Measurements from ENCODE around the gene GUCD1. TPM values are rescaled to one million over a fixed set of nuclear protein-coding genes. Genes with fewer than 3 reads are reported as not detected.

Gene GUCD1
- total RNA-seq, 1 donor from 2014 or later = 64.9 TPM

DNA sequence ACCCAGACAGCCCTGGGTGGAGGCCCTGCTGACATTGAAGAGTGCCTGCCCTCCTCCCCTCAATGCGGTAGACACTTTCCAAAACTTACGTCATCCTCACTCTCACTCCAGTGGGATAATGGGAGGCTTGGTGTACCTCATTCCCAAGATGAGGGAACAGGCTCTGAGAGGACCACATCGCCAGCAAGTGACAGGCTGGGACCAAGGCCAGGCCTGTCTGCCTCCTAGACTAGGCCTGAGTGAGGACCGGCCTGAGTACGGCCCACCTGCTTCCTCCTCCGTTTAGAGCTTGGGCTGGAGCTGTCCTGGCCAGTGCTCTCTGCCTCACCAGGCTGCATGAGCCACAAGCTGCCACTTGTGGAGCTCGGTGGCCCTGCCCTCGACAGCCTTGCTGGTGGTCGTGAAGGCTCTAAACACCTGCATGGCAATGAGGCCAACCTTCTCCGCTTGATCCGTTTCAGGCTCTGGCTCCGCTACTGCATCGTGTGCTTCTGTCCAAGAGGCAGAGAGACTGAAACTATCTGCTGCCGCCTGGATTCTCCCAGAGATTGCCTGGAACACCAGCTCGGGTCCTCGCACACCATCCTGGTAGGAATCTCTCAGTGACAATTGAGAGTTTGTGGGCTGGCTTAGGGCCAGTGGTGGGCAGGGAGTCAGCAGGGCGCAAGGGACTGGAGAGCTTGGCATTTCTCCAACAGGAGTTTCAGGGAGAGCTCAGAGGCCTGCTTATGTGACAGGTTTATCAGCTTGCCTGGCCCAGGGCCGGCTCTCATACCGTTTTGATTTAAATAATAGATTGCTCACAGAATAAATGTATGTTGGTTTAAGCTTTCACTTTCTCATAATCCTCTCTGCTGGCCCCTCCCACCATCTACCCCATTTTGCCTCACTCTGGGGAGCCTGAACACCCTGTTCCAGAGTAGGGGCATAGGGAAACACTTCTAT lies 28.6 kb upstream of the GUCD1 start:
- no peaks in the 10 kb centered on the region for H3K4me1 Mint-ChIP-seq (ENCODE audit: low read depth, unreplicated experiment)
- TF ChIP-seq, protein P1, sequence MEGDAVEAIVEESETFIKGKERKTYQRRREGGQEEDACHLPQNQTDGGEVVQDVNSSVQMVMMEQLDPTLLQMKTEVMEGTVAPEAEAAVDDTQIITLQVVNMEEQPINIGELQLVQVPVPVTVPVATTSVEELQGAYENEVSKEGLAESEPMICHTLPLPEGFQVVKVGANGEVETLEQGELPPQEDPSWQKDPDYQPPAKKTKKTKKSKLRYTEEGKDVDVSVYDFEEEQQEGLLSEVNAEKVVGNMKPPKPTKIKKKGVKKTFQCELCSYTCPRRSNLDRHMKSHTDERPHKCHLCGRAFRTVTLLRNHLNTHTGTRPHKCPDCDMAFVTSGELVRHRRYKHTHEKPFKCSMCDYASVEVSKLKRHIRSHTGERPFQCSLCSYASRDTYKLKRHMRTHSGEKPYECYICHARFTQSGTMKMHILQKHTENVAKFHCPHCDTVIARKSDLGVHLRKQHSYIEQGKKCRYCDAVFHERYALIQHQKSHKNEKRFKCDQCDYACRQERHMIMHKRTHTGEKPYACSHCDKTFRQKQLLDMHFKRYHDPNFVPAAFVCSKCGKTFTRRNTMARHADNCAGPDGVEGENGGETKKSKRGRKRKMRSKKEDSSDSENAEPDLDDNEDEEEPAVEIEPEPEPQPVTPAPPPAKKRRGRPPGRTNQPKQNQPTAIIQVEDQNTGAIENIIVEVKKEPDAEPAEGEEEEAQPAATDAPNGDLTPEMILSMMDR (IDR thresholded peaks at IDR 0.05; ENCODE audit: partially characterized antibody, unreplicated experiment) = no peak
- H3K27ac Mint-ChIP-seq (ENCODE audit: unreplicated experiment) = no peak overlapping the region
- H3K36me3 Mint-ChIP-seq (ENCODE audit: unreplicated experiment) = no peaks in the 10 kb centered on the region
- H3K27me3 Mint-ChIP-seq (ENCODE audit: unreplicated experiment) = no peaks in the 10 kb centered on the region
- no peak for DNase-seq
- no peaks in the 10 kb centered on the region for H3K9me3 Mint-ChIP-seq (ENCODE audit: unreplicated experiment)
- H3K4me3 Mint-ChIP-seq (ENCODE audit: unreplicated experiment) = no peak overlapping the region

DNA sequence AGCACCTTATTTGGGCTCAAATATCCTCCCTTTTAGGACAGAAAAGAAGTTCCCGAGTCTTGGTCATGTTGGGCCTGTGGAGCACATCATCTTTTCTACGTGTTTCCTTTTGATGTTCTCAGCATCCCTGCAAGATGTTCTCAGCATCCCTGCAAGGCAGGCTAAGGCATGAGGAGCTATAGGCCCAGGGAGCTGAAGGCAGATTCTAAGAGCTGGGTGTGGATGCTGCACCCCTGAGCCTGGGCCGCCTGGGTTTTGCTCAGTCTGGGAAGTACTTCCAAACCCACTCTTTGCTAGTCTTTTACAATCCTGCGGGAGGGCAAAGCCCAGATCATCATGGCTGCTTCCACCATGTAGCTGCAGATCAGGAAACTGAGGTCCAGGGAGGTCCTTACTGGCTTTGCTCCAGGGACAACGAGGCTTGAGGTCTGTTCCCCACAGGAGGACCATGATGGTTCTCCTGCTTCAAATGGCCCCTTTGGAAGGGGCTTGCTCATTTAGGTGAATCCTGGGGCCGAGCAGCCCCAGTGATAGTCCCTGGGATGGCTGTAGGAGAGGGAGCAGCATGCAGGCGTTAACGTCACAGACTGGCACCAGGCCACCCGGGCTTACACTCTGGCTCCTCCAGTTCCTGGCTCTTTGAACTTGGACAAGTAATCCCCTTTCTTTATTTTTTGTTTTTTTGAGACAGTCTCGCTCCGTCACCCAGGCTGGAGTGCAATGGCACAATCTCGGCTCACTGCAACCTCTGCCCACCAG lies 27.3 kb upstream of the GUCD1 start:
- Mint-ChIP-seq H3K36me3 (ENCODE audit: unreplicated experiment) (no peaks in the 10 kb centered on the region), H3K4me1 (ENCODE audit: low read depth, unreplicated experiment) (no peaks in the 10 kb centered on the region), H3K27me3 (ENCODE audit: unreplicated experiment) (peaks cover 2% of the 10 kb centered on the region), H3K27ac (ENCODE audit: unreplicated experiment) (no peak overlapping the region), H3K4me3 (ENCODE audit: unreplicated experiment) (no peak overlapping the region), H3K9me3 (ENCODE audit: unreplicated experiment) (no peaks in the 10 kb centered on the region)
- DNase-seq = no peak
- TF ChIP-seq, protein P1 (IDR thresholded peaks at IDR 0.05; ENCODE audit: partially characterized antibody, unreplicated experiment) = no peak

DNA sequence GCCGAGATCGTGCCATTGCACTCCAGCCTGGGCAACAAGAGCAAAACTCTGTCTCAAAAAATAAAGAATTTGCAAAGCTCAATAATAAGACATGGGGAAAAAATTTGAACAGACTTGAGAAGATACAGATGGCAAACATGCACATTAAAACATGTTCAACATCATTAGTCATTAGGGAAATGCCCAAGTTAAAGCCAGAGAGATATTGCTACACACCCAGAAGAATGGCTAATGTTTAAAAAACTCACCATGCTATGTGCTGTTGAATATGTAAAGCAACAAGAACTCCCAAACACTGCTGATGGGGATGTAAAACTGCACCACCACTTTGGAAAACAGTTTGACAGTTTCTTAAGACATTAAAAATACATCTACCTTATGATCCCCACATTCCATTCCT lies 25.3 kb upstream of the GUCD1 start:
- TF ChIP-seq, protein P1 (IDR thresholded peaks at IDR 0.05; ENCODE audit: partially characterized antibody, unreplicated experiment) = no peak
- no peak overlapping the region for H3K27ac Mint-ChIP-seq (ENCODE audit: unreplicated experiment)
- peaks cover 2% of the 10 kb centered on the region for H3K27me3 Mint-ChIP-seq (ENCODE audit: unreplicated experiment)
- H3K4me3 Mint-ChIP-seq (ENCODE audit: unreplicated experiment) = no peak overlapping the region
- no peaks in the 10 kb centered on the region for H3K36me3 Mint-ChIP-seq (ENCODE audit: unreplicated experiment)
- H3K9me3 Mint-ChIP-seq (ENCODE audit: unreplicated experiment) = no peaks in the 10 kb centered on the region
- H3K4me1 Mint-ChIP-seq (ENCODE audit: low read depth, unreplicated experiment) = no peaks in the 10 kb centered on the region
- DNase-seq = no peak

DNA sequence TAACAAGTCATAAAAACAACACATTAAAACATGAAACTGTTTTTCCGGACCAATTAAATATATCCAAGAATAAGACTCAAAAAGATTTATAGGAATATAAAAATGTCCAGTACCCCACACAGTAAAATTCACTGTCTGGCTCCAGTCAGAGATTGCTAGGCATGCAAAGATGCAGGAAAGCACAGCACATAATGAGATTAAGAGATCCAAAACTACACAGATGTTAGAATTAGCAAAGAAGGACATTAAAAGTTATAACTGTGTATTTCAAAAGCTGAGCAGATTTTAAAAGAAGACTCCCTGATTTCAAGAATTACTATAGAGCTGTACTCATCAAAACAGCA lies 24.3 kb upstream of the GUCD1 start:
- TF ChIP-seq, protein P1 (IDR thresholded peaks at IDR 0.05; ENCODE audit: partially characterized antibody, unreplicated experiment) = no peak
- DNase-seq = no peak
- no peak overlapping the region for H3K4me3 Mint-ChIP-seq (ENCODE audit: unreplicated experiment)
- H3K36me3 Mint-ChIP-seq (ENCODE audit: unreplicated experiment) = peaks cover 6% of the 10 kb centered on the region
- H3K27ac Mint-ChIP-seq (ENCODE audit: unreplicated experiment) = no peak overlapping the region
- peaks cover 2% of the 10 kb centered on the region for H3K27me3 Mint-ChIP-seq (ENCODE audit: unreplicated experiment)
- no peaks in the 10 kb centered on the region for H3K4me1 Mint-ChIP-seq (ENCODE audit: low read depth, unreplicated experiment)
- no peaks in the 10 kb centered on the region for H3K9me3 Mint-ChIP-seq (ENCODE audit: unreplicated experiment)
